Kidney glomerular epithelial cell (primary cell): ENCODE data around the gene FEV.

Experiments
- DNase-seq: peaks from one replicate; lab custom pipeline; 2025; lab: John Stamatoyannopoulos, UW

The FEV gene

DNA sequence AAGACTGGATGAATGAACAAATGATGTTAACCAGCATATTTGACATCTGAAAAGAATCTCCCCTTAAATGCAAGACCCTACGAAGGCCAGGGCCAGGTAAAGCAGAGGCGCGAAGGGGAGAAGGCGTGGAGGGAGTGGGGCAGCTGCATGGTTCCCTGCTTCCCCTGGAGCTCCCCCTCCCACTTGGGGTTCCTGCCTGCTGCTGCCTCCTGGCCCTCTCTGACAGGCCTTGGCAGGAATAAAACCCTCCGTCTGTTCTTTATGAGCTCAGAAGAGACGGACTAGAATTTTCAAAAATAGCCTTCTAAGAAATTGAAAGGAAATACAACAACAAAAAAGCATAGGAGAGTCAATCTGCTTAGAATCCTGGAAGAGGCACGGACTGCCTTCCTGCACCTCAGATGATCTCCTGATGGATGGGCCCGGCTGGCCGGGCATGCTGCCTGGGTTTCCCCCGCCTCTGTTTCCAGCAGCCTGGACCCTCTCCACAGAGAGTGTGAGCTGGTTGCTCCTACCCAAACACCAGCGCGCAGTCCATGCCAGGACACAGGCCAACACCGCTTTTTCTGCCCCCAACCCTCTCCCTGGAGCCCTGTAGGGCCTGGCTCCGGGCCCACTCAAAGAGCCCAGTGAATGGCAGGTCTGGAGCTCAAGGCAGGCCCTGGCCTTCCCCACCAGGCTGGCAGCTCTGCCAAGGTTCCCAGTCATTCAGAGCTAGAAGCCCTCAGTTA, 32.4 kb upstream of the FEV start:
- DNase-seq, result no peak

DNA sequence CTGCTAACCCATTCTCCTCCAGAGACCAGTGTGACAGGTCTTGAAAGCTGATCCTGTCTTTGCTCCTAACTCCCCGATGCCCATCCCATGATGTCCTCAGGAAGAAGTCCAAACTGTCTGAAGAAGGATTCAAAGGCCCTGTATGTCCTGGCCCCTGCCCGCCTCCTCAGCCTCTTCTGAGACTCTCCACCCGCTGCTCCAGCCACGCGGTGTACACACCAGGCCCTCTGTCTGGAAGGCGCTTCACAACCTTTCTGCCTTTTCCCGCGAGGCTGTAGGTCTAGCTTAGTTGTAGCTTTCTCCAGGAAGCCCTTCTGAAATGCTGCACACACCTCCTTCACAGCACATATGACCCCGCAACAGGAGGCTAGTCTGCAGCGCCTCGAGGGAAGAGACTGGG, 31.7 kb upstream of the FEV start:
- no peak for DNase-seq

DNA sequence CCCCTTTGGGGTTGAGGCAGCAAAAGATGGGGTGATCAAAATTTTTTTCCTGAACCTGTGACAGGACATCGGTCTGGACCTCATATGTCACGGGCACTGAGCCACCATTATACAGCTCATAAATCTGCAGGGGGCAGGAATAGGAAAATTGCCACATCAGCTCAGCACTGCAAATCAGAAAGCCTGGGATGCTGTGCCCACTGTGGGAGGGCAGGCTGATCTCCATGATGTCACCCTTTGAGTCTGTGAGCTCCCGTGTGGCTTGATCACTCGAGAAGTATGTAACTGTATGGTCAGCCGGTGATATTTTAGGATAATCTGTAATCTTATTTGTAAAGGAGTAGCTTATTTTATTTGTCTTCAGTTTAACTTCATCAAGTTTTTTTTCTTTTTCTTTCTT, 25.9 kb upstream of the FEV start:
- DNase-seq, result no peak

DNA sequence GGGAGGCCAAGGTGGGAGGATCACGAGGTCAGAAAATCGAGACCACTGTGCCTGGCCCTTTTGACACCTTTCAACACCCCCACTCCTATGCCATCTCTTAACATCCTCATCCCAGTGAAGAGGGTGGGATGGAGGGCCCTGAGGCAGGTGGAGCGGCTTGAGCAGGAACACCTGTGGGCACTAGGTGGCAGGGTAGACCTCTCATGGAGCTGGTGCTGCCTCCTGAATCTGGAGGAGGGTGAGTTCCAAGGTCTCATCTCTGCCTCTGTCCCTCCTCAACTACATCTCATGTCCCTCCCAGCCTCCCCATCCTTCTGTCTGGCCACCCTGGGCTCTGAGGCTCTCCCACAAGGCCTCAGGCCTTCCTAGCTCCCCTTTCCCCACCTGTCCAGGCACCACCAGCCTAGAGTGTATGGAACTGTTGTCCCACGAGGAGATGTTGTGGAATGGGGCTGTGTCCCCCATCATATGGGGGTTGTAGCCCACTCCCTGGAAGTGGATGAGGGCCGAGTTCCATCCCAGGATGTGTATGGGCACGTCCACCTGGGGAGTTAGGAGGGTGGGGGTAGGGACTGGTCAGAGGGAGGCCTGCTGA, 25.3 kb upstream of the FEV start:
- no peak for DNase-seq

DNA sequence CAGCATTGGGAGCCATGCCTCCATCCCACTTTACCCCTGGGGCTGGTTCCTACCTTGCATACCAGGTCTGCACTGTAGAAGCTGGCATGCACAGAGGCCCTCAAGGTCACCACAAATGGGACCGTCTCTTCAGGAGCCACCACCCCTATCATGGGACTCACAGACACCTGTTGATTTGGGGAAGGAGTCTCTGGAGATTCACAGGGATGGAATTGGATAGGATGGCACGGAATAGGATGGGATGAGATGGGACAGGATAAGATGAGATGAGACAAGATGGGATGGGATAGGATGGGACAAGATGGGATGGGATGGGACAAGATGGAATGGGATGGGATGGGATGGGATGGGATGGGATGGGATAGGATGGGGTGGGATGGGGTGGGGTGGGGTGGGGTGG, 24.3 kb upstream of the FEV start:
- no peak for DNase-seq

DNA sequence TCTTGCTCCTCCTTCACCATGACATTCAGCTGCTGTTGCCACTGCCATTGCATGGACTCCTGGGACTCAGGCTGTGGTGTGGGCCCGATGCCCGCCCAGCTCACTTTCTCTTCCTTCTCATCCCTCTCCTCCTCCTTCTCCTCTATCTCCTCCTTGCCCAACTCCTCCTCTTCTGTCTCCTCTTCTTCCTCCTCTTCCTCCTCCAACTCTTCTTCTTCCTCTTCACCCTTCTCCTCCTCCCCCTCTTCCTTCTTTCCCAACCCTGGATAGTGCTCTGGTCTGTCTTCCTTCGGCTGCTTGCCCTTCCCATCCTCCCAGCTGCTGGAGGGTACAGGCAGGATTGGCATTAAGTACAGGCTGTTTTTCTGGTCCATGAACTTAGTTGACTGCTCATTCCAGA, 19.0 kb upstream of the FEV start:
- DNase-seq, result no peak

DNA sequence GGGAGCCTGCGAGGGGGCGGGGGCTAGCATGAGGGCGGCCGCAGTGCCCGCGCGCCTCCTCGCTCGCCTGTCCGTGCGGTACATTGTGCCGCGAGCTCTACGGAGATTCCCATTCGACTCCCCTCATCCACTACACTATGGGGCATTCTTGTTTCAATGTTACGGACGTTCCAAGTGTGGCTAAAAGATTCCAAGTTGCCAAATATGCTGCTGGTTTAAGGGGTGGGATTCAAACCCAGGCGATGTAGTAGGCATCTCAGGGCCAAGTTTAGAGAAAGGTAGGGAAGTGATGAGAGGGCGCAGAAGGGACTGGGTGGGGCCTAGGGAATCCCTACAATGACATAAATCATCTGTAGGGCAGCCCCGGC, 18.3 kb upstream of the FEV start:
- DNase-seq, result no peak

DNA sequence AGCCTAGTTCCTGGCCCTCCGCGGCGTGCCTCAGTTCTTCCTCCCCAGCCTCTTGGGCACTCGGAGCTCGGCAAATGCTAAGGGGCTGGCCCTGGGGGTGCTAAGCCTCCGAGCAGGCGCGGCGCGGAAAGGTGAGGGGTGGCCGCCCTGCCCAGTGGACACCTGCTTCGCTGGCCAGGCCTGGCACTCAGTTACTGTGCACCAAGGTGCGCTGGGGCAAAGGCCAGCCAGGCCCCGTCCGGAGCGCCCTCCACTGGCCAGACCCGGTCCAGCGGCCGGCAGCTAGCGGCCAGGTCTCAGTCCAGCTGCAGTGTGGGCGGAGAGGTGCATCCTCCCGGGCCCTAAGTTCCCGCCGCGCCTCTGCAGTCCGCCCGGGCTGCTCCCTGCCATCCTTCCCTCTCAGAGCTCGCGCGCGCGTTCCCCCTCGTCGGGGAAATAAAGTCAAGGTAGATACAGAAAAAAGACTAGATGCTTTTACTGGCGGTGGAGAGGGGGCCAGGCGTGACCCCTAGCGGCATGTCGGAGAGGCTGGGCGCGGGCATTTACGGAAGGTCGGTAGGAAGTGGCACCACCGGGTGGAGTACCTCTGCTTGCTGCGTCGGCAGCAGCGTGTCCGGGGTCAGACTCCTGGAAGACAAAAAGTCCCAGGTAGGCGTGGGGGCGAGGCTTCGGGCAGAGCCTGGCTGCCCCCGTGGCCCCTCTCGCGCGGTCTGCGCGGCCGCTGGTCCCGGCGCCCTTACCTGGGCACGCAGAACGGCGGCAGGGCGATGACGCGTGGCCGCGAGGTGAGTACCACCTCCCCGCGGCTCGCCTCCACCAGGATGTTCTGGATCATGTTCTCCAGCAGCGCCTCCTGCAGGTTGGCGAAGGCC, 17.6 kb upstream of the FEV start:
- no peak for DNase-seq

DNA sequence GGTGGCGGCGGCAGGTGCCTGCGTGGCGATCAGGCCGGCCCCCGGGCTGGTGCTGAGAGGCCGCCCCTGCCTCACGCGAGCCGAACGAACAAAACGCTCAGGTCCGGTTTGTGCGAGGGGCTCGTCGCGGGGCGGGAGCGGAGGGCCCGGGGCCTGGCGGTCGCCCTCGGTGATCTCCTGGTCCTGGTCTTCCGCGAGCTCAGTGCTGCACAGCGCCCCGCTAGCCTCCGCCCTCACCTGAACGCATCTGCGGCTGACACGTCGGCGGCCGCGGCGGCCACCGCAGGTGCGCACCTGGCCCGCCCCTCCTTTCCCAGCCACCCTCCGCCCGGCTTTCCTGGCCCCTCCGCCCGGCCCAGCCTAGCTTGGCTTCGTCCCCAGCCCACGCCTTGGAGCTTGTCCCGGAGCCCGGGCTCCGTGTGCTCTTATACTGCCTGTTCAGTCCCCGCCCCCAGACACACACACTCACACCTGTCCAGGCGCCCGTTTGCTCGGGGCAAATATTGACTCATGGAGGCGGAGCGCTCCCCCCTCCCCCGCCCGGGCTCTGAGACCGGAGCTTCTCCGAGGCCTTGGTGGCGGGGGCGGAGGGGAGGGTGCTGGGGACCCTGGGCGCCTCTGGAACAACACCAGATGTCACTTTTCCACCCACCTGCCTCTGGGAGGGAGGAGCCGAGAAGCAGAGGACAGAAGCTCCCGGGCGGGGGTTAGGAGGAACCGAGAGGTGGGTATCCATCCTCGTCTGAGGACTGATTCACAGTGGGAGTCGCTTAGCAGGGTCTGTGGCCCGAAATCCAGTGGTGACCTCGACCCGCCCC, 16.8 kb upstream of the FEV start:
- no peak for DNase-seq

DNA sequence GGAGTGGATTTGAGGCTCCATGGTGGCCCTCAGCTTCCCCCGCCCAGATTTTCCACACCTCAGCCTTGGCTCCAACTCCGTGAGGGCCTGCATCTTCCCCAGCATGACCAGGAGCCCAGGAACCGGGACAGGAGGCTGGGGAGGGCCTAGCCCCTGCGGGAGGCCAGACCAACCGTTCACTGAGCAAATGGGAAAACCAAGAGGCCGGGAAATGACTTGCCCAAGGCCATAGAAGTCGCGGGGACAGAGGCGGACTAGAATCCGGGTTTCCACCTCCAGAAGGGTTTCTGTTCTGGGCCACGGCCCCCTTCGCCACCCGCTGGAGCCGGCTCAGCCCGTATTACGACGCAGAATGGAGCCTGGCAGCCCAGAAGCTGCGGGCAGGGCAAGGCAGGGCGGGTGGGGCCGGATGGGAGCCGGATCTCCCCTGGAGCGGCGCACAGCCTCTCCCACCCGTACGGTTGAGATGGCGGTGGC, 16.2 kb upstream of the FEV start:
- no peak for DNase-seq

DNA sequence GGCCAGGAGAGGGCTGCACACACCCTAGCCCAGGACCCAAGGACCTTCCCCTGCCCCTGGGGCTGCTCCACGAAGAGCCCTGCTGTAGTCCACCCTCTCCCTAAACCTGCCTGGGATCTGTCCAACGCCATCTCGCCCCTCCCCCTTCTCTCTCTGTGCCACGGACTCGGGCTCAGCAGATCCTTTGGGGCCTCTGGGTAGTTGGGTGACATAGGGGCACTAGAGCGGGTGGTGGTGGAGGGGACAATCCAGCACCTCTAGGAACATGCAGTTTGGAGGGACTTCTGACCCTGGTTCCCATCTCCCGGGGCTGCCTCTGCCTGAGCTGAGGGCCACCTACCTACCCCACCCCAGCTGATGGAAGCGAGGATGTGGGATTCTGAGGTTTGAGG, 15.6 kb upstream of the FEV start:
- no peak for DNase-seq

DNA sequence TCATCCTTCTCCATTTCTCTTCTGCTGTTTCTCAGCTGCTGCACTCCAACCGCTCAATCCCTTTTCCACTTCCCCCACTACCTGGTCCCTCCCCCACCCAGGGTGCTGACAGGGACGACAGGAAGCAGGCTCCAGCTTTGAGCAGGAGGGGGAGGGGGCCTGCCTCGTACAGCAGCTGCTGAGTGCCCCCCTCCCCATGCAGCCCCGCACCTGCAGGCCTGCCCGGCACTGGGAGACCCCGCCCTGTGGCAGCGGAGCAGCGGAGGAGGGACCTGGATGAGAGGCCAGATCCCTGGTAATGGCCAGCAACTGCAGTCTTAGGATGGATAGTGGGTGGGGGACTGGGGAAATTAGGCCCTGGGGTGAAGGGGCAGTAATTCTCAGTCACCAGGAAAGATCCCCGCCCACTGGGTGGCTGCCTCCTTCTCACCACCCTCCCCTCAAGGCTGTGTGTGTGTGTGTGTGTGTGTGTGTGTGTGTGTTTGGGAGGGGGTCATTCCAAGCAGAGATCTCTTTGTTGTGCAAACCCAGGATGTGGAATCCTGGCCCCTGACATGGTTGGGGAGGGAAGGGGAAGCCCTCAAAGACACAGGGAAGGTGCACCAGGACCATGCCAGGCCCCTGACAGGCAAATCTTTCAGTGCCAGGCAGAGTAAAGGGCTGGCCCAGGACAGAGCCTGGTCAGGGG, 15.0 kb upstream of the FEV start:
- no peak for DNase-seq

DNA sequence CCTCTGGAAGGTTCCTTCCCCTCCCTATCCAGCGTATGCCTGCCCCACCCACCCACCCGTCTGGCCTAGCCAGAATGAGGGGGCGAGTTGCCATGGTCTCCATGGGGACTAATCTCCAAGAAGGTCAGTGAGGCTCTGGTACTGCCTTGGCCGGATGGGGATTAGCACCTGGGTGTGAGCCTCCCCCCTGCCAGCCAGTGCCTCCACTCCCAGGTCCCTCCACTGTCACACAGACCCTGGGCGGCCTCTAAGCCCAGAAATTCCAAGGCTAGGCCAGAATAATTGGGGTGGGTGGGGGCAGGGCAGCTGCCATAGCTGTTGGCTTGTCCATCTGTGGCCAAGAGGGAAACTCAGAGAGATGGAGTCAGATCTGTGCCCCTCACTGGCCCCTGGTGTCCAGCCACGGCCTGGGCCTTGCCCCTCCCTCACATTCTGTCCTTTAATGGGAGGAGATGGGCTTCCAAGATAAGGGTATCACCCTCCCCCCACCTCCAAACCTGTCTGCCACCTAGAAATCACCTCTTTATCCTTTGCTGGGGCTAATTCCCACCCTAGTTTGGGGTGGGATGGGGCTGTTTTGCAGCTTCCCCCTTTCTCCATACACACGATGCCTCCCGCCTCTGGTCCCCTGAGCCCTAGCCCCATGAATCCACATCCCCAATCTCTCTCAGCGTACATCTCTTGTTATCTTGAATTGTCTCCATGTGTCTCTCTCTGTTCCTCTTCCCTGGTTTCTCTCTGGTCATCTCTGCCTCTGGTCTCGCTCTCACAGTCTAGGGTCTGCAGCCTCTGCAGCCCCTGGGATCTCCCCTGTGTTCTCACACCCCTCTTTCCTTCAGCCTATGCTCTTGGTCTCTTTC, 14.3 kb upstream of the FEV start:
- DNase-seq, result no peak

DNA sequence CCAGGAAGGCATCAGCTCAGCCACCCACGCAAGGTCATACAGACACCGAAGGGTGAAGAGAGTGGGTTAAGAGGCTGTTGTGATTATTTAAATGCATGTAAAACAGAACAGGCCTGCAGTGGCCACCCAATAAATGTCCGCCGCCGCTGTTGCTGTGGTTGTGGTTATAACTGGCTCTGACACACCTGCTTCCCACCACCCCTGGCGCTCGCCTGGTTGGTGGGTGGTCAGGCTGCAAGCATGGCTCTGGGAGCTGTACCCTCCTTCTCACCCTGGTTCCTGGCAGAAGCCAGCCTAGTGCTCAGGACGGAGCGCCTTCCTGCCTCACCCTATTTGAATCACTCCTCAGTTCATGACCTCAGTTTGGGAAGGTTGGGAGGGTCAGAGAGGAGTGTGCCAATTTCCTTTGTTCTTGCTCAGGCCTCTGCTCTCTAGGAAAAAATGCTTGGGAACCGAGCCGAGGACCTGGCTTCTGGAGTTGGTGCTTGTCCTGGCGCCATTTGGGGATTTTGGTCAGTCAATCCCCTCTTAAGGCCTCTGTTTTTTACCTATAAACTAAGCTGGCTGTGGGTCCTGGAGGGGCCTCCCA, 13.5 kb upstream of the FEV start:
- DNase-seq, result no peak

DNA sequence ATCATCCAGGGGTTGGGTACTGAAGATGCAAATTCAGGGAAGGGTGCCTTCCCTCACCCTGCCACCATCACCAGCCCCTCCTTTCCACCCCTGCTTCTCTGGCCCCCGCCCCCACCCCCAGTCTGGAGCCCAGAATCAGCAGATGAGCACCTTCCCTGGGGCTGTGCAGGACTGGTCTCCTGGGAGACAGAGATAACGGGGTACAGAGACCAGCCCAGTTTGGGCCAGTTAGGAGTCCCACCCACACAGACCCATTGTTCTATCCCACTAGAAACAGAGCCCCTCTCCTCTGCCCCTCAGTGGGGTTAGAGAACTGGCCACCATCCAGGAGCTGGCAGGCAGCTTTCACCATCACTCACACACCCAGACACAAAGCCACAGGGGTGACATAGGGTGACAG, 12.7 kb upstream of the FEV start:
- DNase-seq, result no peak

DNA sequence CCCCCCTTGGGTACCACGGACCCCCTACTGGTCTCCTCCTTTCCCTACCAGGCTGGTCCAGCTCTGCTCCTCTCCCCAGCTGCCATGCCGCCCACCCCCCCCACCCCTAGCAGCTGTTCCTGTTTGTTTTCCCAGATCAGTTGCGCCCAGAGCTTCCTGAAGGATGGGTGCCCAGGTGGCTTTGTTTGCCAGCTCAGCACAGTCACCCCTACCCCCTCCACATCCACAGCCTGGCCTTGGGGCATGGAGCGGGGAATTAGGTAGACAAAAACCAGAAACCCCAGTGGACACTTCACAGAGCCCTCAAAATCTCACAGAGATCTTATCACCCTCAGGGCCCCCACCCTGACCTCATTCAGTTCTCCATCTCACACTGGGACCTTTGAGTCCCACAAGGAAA, 12.0 kb upstream of the FEV start:
- no peak for DNase-seq

DNA sequence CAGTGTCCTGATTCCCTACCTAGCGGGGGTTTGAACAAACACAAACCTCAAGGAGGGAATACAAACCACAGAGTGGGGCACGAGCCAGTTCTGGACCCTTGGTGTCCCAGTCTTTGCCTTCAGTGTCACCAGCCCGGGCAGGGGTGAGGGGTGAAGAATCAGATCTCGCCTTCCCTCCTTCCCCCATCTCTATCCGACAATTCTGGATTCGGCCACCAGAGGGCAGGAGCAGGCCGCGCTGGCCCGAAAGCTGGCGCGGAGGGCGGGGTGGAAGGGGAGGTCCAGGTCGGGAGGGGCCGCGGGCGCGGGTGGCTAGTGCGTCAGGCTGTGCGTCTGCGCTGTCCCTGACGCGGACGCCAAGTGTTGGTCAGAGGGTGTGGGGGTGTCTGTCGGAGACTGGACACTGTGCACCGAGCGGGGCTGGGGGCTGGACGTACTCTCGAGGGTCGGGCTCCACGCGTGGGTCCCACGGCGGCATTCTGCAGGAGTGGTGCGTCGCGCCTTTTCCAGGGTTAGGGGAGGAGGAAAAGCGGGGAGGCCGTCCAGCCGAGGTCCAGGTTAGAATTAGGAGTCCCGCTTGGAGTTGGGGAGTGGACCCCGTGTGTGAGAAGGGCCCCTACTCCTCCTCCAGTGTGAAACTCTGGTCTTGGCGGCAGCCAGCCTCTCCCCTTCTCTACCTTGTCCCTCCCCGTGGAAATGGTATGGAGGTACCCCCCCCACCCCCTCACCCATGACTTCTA, 11.2 kb upstream of the FEV start:
- DNase-seq, result peak; percentile 19

DNA sequence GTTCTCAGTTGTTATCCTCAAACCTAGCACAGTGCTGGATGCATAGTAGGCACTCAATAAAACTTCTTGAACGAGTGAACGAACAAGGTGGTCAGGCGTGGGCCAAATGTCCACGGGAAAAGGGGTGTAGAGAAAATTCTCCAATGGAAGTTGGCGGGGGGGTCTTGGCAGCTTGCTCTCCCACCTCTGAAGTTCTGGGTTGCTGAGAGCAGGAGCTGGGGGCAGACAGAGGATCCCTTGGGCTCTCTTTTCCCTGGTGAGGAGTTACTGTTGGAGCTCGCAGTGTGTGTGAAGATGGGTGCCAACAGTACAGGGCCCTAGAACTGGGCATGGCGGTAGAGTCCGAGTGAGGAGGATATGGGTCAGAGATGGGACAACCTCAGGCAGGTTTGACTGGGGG, 10.6 kb upstream of the FEV start:
- no peak for DNase-seq
